Type B pancreatic cell (in vitro differentiated cells): ENCODE measurements around the gene KCP. TPM values are rescaled to one million over a fixed set of nuclear protein-coding genes. Genes with fewer than 3 reads are reported as not detected.

Source experiments
- DNase-seq: peaks from one replicate; pipeline ENCODE4 v3.0.0; 2021; ENCODE audit warnings: mixed read lengths; ENCODE audit not compliant: unreplicated experiment; ENCODE audit errors: extremely low spot score
- H3K27ac Mint-ChIP-seq: 2 replicates; pipeline ENCODE4 v1.8.0; 2021; ENCODE audit warnings: mild to moderate bottlenecking, mixed read lengths
- H3K27me3 Mint-ChIP-seq: 2 replicates; pipeline ENCODE4 v1.8.0; 2021; ENCODE audit warnings: mixed read lengths
- H3K36me3 Mint-ChIP-seq: 2 replicates; pipeline ENCODE4 v1.8.0; 2021; ENCODE audit warnings: mixed read lengths
- H3K4me1 Mint-ChIP-seq: one replicate; pipeline ENCODE4 v1.8.0; 2021; ENCODE audit warnings: mixed read lengths; ENCODE audit not compliant: unreplicated experiment
- H3K4me3 Mint-ChIP-seq: 2 replicates; pipeline ENCODE4 v1.8.0; 2021; ENCODE audit warnings: mild to moderate bottlenecking, mixed read lengths
- H3K9me3 Mint-ChIP-seq: 2 replicates; pipeline ENCODE4 v1.8.0; 2021; ENCODE audit warnings: mixed read lengths
- CTCF ChIP-seq: fragments of 200-600 bp; sonication (generic); conservative IDR thresholded peaks from 2 replicates; pipeline ENCODE4 v1.5.0; 2021; ENCODE audit warnings: antibody characterized with exemption, mild to moderate bottlenecking
- total RNA-seq: library from RNA; stranded (reverse); gene quantifications from 2 replicates; pipeline ENCODE4 v1.2.1, GENCODE V29; 2021; ENCODE audit warnings: low replicate concordance

Gene KCP
- total RNA-seq, 1 donor from 2014 or later: 4.2 TPM

- Mint-ChIP-seq H3K9me3 (no peaks in the 10 kb centered on the region), H3K27ac (no peak overlapping the region), H3K36me3 (no peaks in the 10 kb centered on the region), H3K27me3 (no peaks in the 10 kb centered on the region), H3K4me3 (no peak overlapping the region), H3K4me1 (peaks cover 19% of the 10 kb centered on the region)
- no peak for TF ChIP-seq CTCF
- DNase-seq: no peak
Measured at GRCh38 chr7:128859232-128860157, 51.0 kb downstream of the KCP start.

DNA sequence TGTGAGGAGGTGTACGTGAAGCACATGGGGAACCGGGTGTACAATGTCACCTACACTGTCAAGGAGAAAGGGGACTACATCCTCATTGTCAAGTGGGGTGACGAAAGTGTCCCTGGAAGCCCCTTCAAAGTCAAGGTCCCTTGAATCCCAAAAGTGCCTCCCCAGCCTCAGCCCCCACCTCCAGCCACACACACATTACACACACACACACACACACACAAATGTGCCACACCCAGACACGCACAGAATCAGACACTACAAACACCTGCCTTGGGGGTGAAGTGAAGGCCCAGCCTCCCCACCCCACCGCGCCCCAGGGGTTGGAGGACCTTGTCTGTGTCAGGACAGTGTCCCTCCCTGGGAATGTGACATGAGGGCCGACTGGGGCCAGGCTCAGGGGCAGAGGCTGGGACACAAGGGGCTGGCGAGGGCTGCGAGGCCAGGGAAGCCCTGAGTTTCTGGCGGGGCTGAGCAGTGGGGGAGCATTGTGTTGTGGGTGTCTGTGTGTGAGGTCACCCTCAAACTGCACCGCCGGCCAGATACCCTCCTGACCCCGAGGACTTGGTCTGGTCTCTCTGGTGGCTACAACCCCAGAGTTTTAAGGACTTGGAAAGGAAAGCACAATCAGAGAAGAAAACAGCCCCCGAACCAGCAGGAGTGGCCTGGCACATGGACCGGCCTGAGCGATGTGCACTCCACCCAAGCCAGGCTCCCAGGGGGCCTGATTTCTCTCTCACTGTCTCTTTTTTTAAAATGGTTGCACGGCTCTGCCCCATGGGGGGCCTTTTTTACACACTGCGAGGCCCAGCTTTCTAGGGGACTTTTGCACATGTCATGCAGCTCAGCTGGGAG, 51.9 kb downstream of the KCP start:
- H3K27me3 Mint-ChIP-seq: no peaks in the 10 kb centered on the region
- H3K27ac Mint-ChIP-seq: no peak overlapping the region
- H3K9me3 Mint-ChIP-seq: no peaks in the 10 kb centered on the region
- H3K4me1 Mint-ChIP-seq: peaks cover 15% of the 10 kb centered on the region
- no peak overlapping the region for H3K4me3 Mint-ChIP-seq
- no peak for DNase-seq
- no peaks in the 10 kb centered on the region for H3K36me3 Mint-ChIP-seq
- no peak for TF ChIP-seq CTCF

GRCh38 chr7:128856001-128856718, 54.3 kb downstream of the KCP start:
- Mint-ChIP-seq H3K27me3 (no peaks in the 10 kb centered on the region), H3K4me3 (no peak overlapping the region), H3K4me1 (peaks cover 8% of the 10 kb centered on the region), H3K27ac (no peak overlapping the region), H3K36me3 (no peaks in the 10 kb centered on the region), H3K9me3 (no peaks in the 10 kb centered on the region)
- TF ChIP-seq CTCF: no peak
- no peak for DNase-seq

GRCh38 chr7:128855559-128855958, 55.0 kb downstream of the KCP start:
- H3K27me3 Mint-ChIP-seq: no peaks in the 10 kb centered on the region
- peaks cover 2% of the 10 kb centered on the region for H3K4me1 Mint-ChIP-seq
- no peak for DNase-seq
- H3K9me3 Mint-ChIP-seq: no peaks in the 10 kb centered on the region
- H3K36me3 Mint-ChIP-seq: no peaks in the 10 kb centered on the region
- no peak overlapping the region for H3K4me3 Mint-ChIP-seq
- no peak overlapping the region for H3K27ac Mint-ChIP-seq
- no peak for TF ChIP-seq CTCF

GRCh38 chr7:128854396-128854795, 56.1 kb downstream of the KCP start:
- no peak overlapping the region for H3K27ac Mint-ChIP-seq
- no peak for DNase-seq
- no peak for TF ChIP-seq CTCF
- H3K9me3 Mint-ChIP-seq: no peaks in the 10 kb centered on the region
- H3K36me3 Mint-ChIP-seq: no peaks in the 10 kb centered on the region
- H3K4me1 Mint-ChIP-seq: no peaks in the 10 kb centered on the region
- H3K27me3 Mint-ChIP-seq: no peaks in the 10 kb centered on the region
- H3K4me3 Mint-ChIP-seq: no peak overlapping the region
